ENCODE data around the gene PVALEF.

PVALEF gene

GRCh38 chr17:81129711-81130367, 35.5 kb upstream of the PVALEF start:
- TF ChIP-seq, protein P1, sequence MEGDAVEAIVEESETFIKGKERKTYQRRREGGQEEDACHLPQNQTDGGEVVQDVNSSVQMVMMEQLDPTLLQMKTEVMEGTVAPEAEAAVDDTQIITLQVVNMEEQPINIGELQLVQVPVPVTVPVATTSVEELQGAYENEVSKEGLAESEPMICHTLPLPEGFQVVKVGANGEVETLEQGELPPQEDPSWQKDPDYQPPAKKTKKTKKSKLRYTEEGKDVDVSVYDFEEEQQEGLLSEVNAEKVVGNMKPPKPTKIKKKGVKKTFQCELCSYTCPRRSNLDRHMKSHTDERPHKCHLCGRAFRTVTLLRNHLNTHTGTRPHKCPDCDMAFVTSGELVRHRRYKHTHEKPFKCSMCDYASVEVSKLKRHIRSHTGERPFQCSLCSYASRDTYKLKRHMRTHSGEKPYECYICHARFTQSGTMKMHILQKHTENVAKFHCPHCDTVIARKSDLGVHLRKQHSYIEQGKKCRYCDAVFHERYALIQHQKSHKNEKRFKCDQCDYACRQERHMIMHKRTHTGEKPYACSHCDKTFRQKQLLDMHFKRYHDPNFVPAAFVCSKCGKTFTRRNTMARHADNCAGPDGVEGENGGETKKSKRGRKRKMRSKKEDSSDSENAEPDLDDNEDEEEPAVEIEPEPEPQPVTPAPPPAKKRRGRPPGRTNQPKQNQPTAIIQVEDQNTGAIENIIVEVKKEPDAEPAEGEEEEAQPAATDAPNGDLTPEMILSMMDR (conservative IDR thresholded peaks at IDR 0.05; ENCODE audit: low read depth, low read length) = no peak
- H3K4me3 ChIP-seq (ENCODE audit: low read length) = no peak overlapping the region
- DNase-seq (ENCODE audit: low read depth) = no peak

GRCh38 chr17:81130385-81131361, 34.6 kb upstream of the PVALEF start:
- TF ChIP-seq, protein P1 (conservative IDR thresholded peaks at IDR 0.05; ENCODE audit: low read depth, low read length) = no peak
- no peak for DNase-seq (ENCODE audit: low read depth)
- no peak overlapping the region for H3K4me3 ChIP-seq (ENCODE audit: low read length)

DNA sequence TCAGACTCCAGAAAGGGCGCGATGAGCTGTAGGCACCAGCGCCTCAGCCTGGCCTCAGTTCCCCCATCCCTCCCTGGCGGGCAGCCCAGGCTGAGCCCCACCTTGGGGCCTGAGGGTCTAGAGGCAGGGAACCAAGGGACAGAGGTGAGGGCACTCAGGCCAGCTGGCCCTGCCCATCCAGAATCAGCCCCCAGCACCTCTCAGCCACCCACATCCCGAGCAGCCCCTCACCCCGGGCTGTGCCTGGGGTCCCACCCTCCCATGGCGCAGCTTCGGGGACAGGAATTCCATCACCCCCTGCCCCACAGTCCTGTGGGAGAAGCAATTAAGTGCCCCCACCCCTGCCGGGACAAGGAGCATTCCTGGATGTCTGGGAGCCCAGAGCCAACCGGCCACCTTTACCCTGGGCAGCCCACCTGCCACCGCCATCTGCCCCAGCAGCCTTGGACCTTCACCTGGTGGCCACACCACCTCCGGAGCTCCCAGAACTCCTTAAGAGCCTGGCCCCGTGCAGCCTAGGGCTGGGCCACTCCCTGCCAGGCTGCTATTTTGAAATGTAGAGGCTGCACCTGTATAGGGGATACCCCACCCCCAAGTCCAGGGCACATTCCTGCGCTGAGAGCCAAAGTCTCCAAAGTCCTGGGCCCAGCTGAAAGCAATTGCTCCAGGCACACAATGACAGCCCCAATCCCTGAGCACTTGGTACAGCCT, 33.7 kb upstream of the PVALEF start:
- H3K4me3 ChIP-seq (ENCODE audit: low read length) = no peak overlapping the region
- TF ChIP-seq, protein P1 (conservative IDR thresholded peaks at IDR 0.05; ENCODE audit: low read depth, low read length) = no peak
- DNase-seq (ENCODE audit: low read depth) = no peak

- TF ChIP-seq, protein P1 (conservative IDR thresholded peaks at IDR 0.05; ENCODE audit: low read depth, low read length) = no peak
- no peak overlapping the region for H3K4me3 ChIP-seq (ENCODE audit: low read length)
Observed at GRCh38 chr17:81132197-81132540, 33.1 kb upstream of the PVALEF start.

DNA sequence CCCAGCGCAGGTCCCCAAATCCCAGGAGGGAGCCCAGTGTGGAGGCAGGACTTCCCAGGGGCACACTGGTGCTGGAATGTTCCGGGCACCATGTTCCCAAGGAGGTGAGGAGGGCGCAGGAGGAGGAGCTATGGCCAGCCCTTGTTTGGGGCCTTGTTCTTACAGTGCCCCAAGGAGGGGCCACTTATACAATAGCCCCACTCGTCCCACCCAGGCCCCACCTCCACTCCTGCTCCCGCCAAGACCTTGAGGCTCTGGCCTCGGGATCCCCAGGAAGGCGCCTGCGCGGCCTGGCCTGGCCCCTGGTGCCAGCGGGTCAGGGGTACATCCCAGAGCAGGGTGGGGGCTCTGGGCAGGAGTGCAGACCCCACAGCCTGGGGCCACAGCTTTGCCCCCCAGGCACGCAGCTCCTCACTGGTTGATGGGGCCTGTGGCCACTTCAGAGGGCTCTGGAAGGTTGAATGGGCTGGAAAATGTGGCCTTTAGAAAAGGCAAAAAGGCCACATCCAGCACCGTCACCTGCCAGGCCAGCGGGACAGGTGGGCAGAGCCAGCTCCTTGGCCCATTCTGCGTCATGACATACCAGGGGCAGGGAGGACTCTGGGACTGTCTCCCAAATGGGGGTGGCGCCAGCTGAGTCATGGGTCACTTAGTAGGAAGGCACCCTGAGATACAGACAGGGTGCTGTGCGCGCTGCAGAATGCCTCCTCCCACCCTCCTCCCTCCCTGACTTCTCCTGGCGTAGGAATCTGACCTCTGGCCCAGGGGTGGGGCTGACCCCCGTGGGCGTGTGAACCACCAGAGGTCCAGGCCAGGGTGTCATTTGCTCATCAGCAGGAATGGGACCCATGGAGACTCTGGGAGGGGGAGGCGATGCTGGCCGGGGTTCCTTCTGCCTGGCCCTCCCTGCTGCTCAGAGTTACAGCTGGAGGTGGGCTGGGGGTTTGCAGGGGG, 32.3 kb upstream of the PVALEF start:
- no peak for DNase-seq (ENCODE audit: low read depth)
- TF ChIP-seq, protein P1 (conservative IDR thresholded peaks at IDR 0.05; ENCODE audit: low read depth, low read length) = no peak

More at GRCh38 chr17:81132197-81132540, 33.1 kb upstream of the PVALEF start:
- no peak for DNase-seq (ENCODE audit: low read depth)

DNA sequence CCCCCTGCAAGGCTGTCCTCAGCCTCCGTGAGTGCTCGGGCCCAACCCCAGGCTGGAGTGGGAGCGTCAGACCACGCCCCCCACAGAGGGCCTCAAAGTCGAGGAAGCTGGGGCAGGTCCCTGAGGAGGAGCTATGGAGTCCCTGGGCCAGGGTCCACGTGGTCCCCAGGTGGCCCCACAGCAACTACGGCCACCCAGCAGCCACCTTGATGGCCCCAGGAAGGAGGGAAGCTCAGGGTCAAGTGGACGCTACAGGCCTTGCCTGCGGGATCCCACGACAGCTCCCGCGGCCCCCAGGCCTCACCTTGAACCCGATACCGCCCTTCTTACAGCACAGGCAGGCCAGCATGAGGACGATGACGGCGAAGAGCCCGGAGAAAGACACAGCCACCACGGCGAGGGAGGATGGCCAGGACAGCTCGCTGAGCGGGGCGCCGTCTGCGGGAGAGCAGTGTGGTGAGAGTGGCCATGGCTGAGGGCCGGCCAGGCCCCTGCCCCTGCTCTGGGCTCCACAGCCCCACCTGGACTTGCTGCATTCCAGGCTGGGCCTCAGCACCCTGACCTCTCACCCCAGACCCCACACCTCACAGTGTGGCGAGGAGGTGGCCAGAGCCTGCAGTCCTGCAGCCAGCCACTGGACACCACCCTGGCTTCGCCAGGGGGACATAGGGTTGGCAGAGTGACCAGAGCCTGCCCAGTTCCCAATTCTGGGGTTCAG, 31.1 kb upstream of the PVALEF start:
- no peak overlapping the region for H3K4me3 ChIP-seq (ENCODE audit: low read length)
- no peak for DNase-seq (ENCODE audit: low read depth)
- TF ChIP-seq, protein P1 (conservative IDR thresholded peaks at IDR 0.05; ENCODE audit: low read depth, low read length) = no peak

More for the DNA sequence above, 32.3 kb upstream of the PVALEF start:
- no peak overlapping the region for H3K4me3 ChIP-seq (ENCODE audit: low read length)

All from retinal pigment epithelial cell (primary cell).